GM12864 (cell line): ENCODE results near the gene LIMD2.
A peak's percentile ranks its signal among the peaks of the same experiment; 100 is the strongest.

Experiments
- DNase-seq: peaks from one replicate; pipeline ENCODE4 v3.0.0-alpha.2; 2011; ENCODE audit warnings: low read depth
- H3K4me3 ChIP-seq: 2 replicates; pipeline ENCODE4 v1.5.1; 2011; ENCODE audit warnings: mild to moderate bottlenecking, low read depth, low read length, control low read depth
- CTCF ChIP-seq: IDR thresholded peaks from 2 replicates; pipeline ENCODE4 v1.5.1; 2011; ENCODE audit warnings: low read depth, mild to moderate bottlenecking, moderate library complexity, low read length, control low read depth, inconsistent platforms; ENCODE audit errors: missing control alignments

The LIMD2 gene

GRCh38 chr17:63652106-63652505, 47.8 kb downstream of the LIMD2 start:
- TF ChIP-seq CTCF = no peak
- DNase-seq = no peak
- H3K4me3 ChIP-seq = no peak overlapping the region

GRCh38 chr17:63649813-63650212, 50.1 kb downstream of the LIMD2 start:
- no peak overlapping the region for H3K4me3 ChIP-seq
- TF ChIP-seq CTCF = no peak
- DNase-seq = no peak

GRCh38 chr17:63647936-63648335, 52.0 kb downstream of the LIMD2 start:
- no peak for DNase-seq
- H3K4me3 ChIP-seq = no peak overlapping the region
- no peak for TF ChIP-seq CTCF

- TF ChIP-seq CTCF = no peak
- no peak overlapping the region for H3K4me3 ChIP-seq
- no peak for DNase-seq
Measured at GRCh38 chr17:63647065-63647725, 52.7 kb downstream of the LIMD2 start.

- peak; percentile 44 for DNase-seq
- no peak for TF ChIP-seq CTCF
- no peak overlapping the region for H3K4me3 ChIP-seq
Measured at GRCh38 chr17:63646488-63646806, 53.5 kb downstream of the LIMD2 start.
